Aorta (tissue), 5 donors: ENCODE results near the gene FBLN5. TPM values are rescaled to one million over a fixed set of nuclear protein-coding genes. Genes with fewer than 3 reads are reported as not detected.

ENCODE experiments used
- ATAC-seq: fragments of 200-7000 bp; cut with Tn5 transposase; one replicate; pipeline ENCODE4 v1.9.1; 2022; ENCODE audit warnings: moderate library complexity; ENCODE audit not compliant: low FRiP score
- DNase-seq, 2 donors: peaks; one replicate each; pipeline ENCODE4 v3.0.0-alpha.2; 2020
- H3K27ac ChIP-seq, 2 donors: one replicate each; pipeline ENCODE4 v1.5.1; 2013; ENCODE audit warnings: low read length in 2 of 2, mild to moderate bottlenecking in 2 of 2, moderate library complexity in 2 of 2, control low read depth in 1 of 2, inconsistent platforms in 1 of 2, low read depth in 1 of 2
- H3K27me3 ChIP-seq, 2 donors: one replicate each; pipeline ENCODE4 v1.6.1; 2013; ENCODE audit warnings: control low read depth in 1 of 2, low read length in 1 of 2, mild to moderate bottlenecking in 1 of 2, moderate library complexity in 1 of 2; ENCODE audit not compliant: insufficient read depth in 2 of 2, control insufficient read depth in 1 of 2
- H3K36me3 ChIP-seq, 2 donors: one replicate each; pipeline ENCODE4 v1.6.1; 2013; ENCODE audit warnings: control low read depth in 1 of 2, low read length in 1 of 2, mild to moderate bottlenecking in 1 of 2; ENCODE audit not compliant: insufficient read depth in 2 of 2, control insufficient read depth in 1 of 2
- H3K4me1 ChIP-seq, 2 donors: one replicate each; pipeline ENCODE4 v1.6.1; 2013; ENCODE audit warnings: low read length in 2 of 2, control low read depth in 1 of 2, mild to moderate bottlenecking in 1 of 2, moderate library complexity in 1 of 2; ENCODE audit not compliant: insufficient read depth in 2 of 2, control insufficient read depth in 1 of 2
- H3K4me3 ChIP-seq, 2 donors: one replicate each; pipeline ENCODE4 v1.5.1; 2013; ENCODE audit warnings: low read length in 2 of 2, control low read depth in 1 of 2, mild to moderate bottlenecking in 1 of 2
- H3K9me3 ChIP-seq: one replicate; pipeline ENCODE4 v1.6.1; 2013; ENCODE audit warnings: mild to moderate bottlenecking, low read length; ENCODE audit not compliant: control insufficient read depth
- WGBS, 2 donors: extraction: QIAGEN DNeasy Blood & Tissue Kit; methylation state at CpG; one replicate each; pipeline ENCODE4 v1.1.7; 2013; 5-methylcytosine and 5-hydroxymethylcytosine counted together
- intact Hi-C, 2 donors: fragments of 100-400 bp; cut with DNase I; formaldehyde crosslinking; loops; one replicate each; pipeline versions ENCODE4 v1.14.2 to v1.15.0; 2022
- polyA plus RNA-seq, 2 donors: library from polyadenylated mRNA; stranded (reverse); fragments of 200-250 nt; gene quantifications; one replicate each; pipeline ENCODE4 v1.2.3, GENCODE V29; 2013
- total RNA-seq, 2 donors: library from RNA; stranded (reverse); fragmentation: NEBNext Ultra II Directional; extraction: Animal tissue kit (Norgen Biotek cat#: 25700); gene quantifications; one replicate each; pipeline ENCODE4 v1.2.1, GENCODE V29; 2021
- donor health status: healthy with polysubstance abuse.
- donor health status: Bipolar disorder and iron deficiency.
- donor health status: DM: no; HTN: no; CAD: no.
- donor health status: DM: no; HTN: no; CAD: no.
- donor health status: DM: yes; HTN: yes; CAD: no.

Gene FBLN5
- total and polyA plus RNA-seq, 4 donors: 375 to 735 (median 419) TPM

DNA sequence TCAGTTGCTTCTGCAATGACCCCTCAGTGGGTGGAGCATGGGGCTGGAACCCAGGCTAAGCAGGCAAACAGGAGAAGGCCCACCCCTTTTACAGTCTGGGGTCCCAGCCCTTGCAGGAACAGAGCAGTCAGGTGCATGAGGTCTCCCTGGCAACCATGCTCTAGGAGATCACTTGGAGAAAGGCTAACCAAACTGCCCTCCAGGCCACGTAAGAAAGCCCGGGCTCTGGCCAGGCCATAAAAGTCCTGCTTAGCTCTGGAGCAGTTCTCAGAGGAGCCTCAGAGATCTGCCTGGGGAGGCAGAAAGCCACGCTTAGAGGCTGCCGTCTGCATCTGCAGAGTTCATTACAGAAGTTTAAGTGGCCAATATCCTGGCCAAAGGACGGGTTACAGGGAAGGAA, 65.1 kb downstream of the FBLN5 start:
- no peaks in the 10 kb centered on the region for H3K9me3 ChIP-seq
- peak overlapping the region in 1 of 2 donors; percentile 11 for H3K27ac ChIP-seq
- whole genome bisulfite sequencing, 2 donors: 36 to 39% methylated on average over 5 of the region's 5 CpGs
- H3K27me3 ChIP-seq: no peaks in the 10 kb centered on the region
- intact Hi-C loops: no loop called here
- no peak for ATAC-seq
- peaks cover 2 to 9% of the 10 kb centered on the region in 2 donors for H3K36me3 ChIP-seq
- peaks cover 2 to 3% of the 10 kb centered on the region in 2 donors for H3K4me1 ChIP-seq
- H3K4me3 ChIP-seq: no peak overlapping the region
- DNase-seq: peak in 1 of 2 donors; percentile 51

GRCh38 chr14:91879196-91879595, 68.3 kb downstream of the FBLN5 start:
- DNase-seq (peak in 1 of 2 donors; percentile 62), ATAC-seq (no peak)
- intact Hi-C loops: no loop called here
- Histone ChIP-seq H3K9me3 (no peaks in the 10 kb centered on the region), H3K4me3 (no peak overlapping the region), H3K36me3 (peaks cover 3 to 16% of the 10 kb centered on the region in 2 donors), H3K27me3 (no peaks in the 10 kb centered on the region), H3K4me1 (peaks cover 0 to 2% of the 10 kb centered on the region in 2 donors), H3K27ac (peak overlapping the region in 1 of 2 donors; percentile 44)
- WGBS, 2 donors: 27 to 29% methylated on average over 6 of the region's 6 CpGs

DNA sequence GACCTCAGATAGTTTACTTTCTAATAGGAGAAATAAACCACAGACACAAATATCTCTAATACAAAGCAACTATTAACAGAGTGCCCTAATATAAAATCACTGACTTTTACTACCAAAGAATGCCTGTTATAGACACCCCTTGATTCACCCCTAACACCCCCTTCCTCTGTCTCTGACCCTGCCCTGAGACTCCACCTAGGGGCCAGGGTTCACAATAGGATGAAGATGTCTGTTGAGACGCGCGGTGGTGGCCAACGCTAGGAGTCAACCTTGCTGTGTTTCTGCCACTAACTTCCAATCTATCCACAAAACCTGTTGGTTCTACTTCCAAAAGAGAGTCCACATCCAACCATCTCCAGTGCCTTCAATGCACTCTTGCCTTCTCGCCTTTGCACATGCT, 69.2 kb downstream of the FBLN5 start:
- Histone ChIP-seq H3K9me3 (no peaks in the 10 kb centered on the region), H3K27ac (no peak overlapping the region), H3K36me3 (peaks cover 3 to 16% of the 10 kb centered on the region in 2 donors), H3K4me1 (peaks cover 0 to 3% of the 10 kb centered on the region in 2 donors), H3K27me3 (no peaks in the 10 kb centered on the region), H3K4me3 (no peak overlapping the region)
- intact Hi-C loops: no loop called here
- DNase-seq (no peak), ATAC-seq (no peak)
- 91 to 94% methylated on average over 5 of the region's 5 CpGs for WGBS, 2 donors

- Histone ChIP-seq H3K9me3 (no peaks in the 10 kb centered on the region), H3K4me3 (no peak overlapping the region), H3K36me3 (peaks cover 3 to 16% of the 10 kb centered on the region in 2 donors), H3K27ac (peak overlapping the region in 1 of 2 donors; percentile 5), H3K4me1 (peaks cover 0 to 7% of the 10 kb centered on the region in 2 donors), H3K27me3 (no peaks in the 10 kb centered on the region)
- WGBS, 2 donors: 68 to 73% methylated on average over 13 of the region's 13 CpGs
- ATAC-seq: no peak
- intact Hi-C loops: no loop called here
- no peak for DNase-seq
Observed at GRCh38 chr14:91877376-91877915, 70.0 kb downstream of the FBLN5 start.

DNA sequence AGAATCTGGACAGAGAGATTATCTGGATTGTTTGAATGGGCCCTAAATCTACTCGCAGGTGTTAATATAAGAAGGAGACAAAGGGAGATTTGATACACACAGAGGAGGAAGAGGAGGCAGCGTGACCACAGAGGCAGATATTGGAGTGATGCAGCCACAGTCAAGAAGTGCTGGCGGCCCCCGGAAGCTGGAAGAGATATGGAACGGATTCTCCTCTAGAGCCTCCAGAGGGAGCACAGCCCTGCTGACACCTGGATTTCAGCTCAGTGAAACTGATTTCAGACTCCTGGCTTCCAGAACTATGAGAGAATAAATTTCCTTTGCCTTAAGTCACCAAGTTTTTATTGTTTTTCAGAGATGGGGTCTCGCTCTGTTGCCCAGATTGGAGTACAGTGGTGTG, 71.0 kb downstream of the FBLN5 start:
- Histone ChIP-seq H3K27ac (no peak overlapping the region), H3K9me3 (no peaks in the 10 kb centered on the region), H3K4me1 (peaks cover 0 to 7% of the 10 kb centered on the region in 2 donors), H3K27me3 (no peaks in the 10 kb centered on the region), H3K36me3 (peaks cover 3 to 14% of the 10 kb centered on the region in 2 donors), H3K4me3 (no peak overlapping the region)
- 81 to 84% methylated on average over 6 of the region's 6 CpGs for WGBS, 2 donors
- ATAC-seq (no peak), DNase-seq (peak in 1 of 2 donors; percentile 48)
- intact Hi-C loops: no loop called here

DNA sequence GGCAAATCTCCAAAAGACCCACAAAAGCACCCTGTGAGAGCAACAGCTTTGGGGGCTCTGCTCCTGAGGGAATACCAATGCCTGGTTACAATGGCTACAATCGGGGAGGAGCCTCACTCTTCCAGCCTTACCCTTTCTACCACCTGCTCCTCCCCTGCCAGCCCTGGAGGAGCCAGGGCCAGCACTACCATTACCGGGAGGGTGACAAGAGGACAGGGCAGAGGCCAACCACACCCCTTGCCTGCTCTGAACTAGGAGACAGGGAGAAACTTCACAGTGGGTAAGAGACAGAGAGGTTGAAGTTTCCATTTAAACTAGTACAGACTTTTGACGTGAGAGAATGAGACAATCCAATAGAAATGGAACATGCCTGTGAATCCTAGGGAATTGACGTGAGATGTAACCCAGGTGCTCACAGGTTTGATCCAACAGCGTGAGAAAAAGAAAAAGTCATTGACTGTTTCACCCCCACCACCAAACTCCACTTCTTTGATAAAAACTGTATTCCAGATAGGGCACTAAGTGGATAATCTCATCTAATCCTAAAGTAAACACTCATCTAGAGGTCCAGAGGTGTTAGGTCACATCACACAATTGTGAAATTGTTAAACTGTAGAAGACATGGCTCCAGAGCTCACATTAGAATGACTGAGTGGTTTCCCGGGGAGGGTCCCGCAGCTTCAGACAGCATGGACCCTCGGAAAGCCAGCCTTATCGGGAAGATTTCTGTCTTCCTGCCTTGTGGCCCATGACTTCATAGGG, 71.8 kb downstream of the FBLN5 start:
- Histone ChIP-seq H3K36me3 (peaks cover 3 to 9% of the 10 kb centered on the region in 2 donors), H3K9me3 (no peaks in the 10 kb centered on the region), H3K4me1 (peaks cover 0 to 7% of the 10 kb centered on the region in 2 donors), H3K4me3 (no peak overlapping the region), H3K27ac (peak overlapping the region; percentile 34 to 73), H3K27me3 (no peaks in the 10 kb centered on the region)
- WGBS, 2 donors: 64 to 81% methylated on average over 9 of the region's 9 CpGs
- intact Hi-C loops: no loop called here
- no peak for ATAC-seq
- DNase-seq: no peak

DNA sequence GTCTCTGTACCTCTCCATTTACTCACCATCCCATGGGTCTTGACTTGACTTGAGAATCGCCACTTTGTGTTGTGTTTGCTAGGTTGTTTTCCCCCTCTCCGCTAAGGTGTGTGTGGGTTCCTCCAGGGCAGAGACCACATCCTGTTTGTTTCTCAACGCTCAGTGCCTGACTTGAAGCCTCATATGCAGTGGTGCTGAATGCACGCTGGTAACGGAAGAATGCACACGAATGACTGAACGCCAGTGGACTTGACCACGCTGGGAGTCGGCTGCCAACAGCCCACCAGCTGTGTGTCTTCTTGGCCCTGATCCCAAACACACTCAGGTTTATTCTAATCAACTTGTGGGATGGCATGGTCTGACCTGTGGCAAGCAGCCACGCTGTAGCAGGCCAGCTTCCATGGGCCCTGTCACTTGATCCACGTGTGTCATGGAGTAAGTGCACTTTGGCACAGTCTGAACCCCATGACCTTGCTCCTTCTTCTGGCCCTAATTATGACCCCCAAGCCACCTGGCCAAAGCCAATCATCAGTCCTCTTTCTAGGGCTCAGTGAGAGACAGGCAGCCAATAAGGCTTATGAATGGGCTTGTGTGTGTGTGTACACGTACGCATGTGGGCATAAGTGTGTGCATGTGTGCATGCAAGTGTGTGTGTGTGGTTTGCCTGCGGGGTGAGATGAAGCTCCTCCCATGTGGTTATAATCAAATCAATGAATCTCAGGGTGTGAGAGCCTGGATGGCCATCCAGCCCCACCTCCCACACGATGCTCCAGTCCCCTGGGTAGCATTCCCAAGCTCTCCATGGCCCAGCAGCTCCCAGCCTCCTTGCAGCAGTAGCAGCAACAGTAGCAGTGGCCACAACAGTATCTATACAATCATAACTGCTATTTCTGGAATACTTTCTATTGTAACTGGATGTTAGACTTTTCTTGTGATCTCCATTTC, 73.8 kb downstream of the FBLN5 start:
- 46 to 47% methylated on average over 15 of the region's 15 CpGs for WGBS, 2 donors

More for the DNA sequence above, 73.8 kb downstream of the FBLN5 start:
- no peak for ATAC-seq
- H3K9me3 ChIP-seq: no peaks in the 10 kb centered on the region
- H3K27me3 ChIP-seq: no peaks in the 10 kb centered on the region
- peaks cover 6 to 12% of the 10 kb centered on the region in 2 donors for H3K36me3 ChIP-seq
- no peak overlapping the region for H3K4me3 ChIP-seq
- intact Hi-C loops: loop anchor here in 1 of 2 donors (5.0 kb wide), 1 partner anchor 36 kb away; no protein-coding TSS in a partner anchor
- H3K4me1 ChIP-seq: peaks cover 0 to 7% of the 10 kb centered on the region in 2 donors
- DNase-seq: no peak
- H3K27ac ChIP-seq: peak overlapping the region; percentile 73 to 77
